Measurements from ENCODE around the gene ZNF582.
"Not testable (repeated sequence)": the region's sequence is repeated elsewhere in the genome, so short reads cannot be mapped to it uniquely, and the experiment has no call there.

Gene ZNF582

GRCh38 chr19:56351208-56351607 lies 42.1 kb downstream of the ZNF582 start:
- no peak for DNase-seq (ENCODE audit: low spot score)

GRCh38 chr19:56350416-56351045 lies 42.8 kb downstream of the ZNF582 start:
- peak; percentile 58 for DNase-seq (ENCODE audit: low spot score)

- no peak for DNase-seq (ENCODE audit: low spot score)
Measured at GRCh38 chr19:56348289-56348877, 45.0 kb downstream of the ZNF582 start.

- no peak for DNase-seq (ENCODE audit: low spot score)
Measured at GRCh38 chr19:56347163-56347778, 46.1 kb downstream of the ZNF582 start.

- DNase-seq (ENCODE audit: low spot score), result no peak
Measured at GRCh38 chr19:56341948-56342347, 51.4 kb downstream of the ZNF582 start.

GRCh38 chr19:56339031-56339430 lies 54.3 kb downstream of the ZNF582 start:
- DNase-seq (ENCODE audit: low spot score), result not testable (repeated sequence)

- not testable (repeated sequence) for DNase-seq (ENCODE audit: low spot score)
Measured at GRCh38 chr19:56337077-56337476, 56.3 kb downstream of the ZNF582 start.

GRCh38 chr19:56335371-56335770 lies 58.0 kb downstream of the ZNF582 start:
- not testable (repeated sequence) for DNase-seq (ENCODE audit: low spot score)

GRCh38 chr19:56333506-56333905 lies 59.8 kb downstream of the ZNF582 start:
- DNase-seq (ENCODE audit: low spot score), result peak; percentile 54
